GM18907 (cell line): ENCODE data around the gene SPECC1.

ENCODE experiments used
- ATAC-seq: cut with Tn5 transposase; IDR thresholded peaks from one replicate; pipeline ENCODE4 v1.9.1; 2021; ENCODE audit warnings: mild to moderate bottlenecking, moderate library complexity; ENCODE audit not compliant: unreplicated experiment

SPECC1 gene

GRCh38 chr17:20200865-20201458 lies 191.8 kb downstream of the SPECC1 start:
- no peak for ATAC-seq

GRCh38 chr17:20202141-20202621 lies 193.0 kb downstream of the SPECC1 start:
- ATAC-seq: no peak

GRCh38 chr17:20203018-20203417 lies 193.9 kb downstream of the SPECC1 start:
- no peak for ATAC-seq

- peak; percentile 53 for ATAC-seq
Measured at GRCh38 chr17:20203761-20204263, 194.7 kb downstream of the SPECC1 start.

GRCh38 chr17:20205609-20206008 lies 196.4 kb downstream of the SPECC1 start:
- no peak for ATAC-seq

- no peak for ATAC-seq
Measured at GRCh38 chr17:20206068-20206467, 196.9 kb downstream of the SPECC1 start.

GRCh38 chr17:20206591-20206990 lies 197.4 kb downstream of the SPECC1 start:
- ATAC-seq: no peak

GRCh38 chr17:20207262-20207985 lies 198.3 kb downstream of the SPECC1 start:
- ATAC-seq: no peak

GRCh38 chr17:20208717-20209116 lies 199.6 kb downstream of the SPECC1 start:
- ATAC-seq: no peak

GRCh38 chr17:20210180-20210579 lies 201.0 kb downstream of the SPECC1 start:
- no peak for ATAC-seq

GRCh38 chr17:20210614-20211013 lies 201.5 kb downstream of the SPECC1 start:
- ATAC-seq: no peak

- ATAC-seq: no peak
Measured at GRCh38 chr17:20211246-20211645, 202.1 kb downstream of the SPECC1 start.

GRCh38 chr17:20213449-20213848 lies 204.3 kb downstream of the SPECC1 start:
- no peak for ATAC-seq

- no peak for ATAC-seq
Measured at GRCh38 chr17:20214794-20215193, 205.6 kb downstream of the SPECC1 start.

- ATAC-seq: no peak
Measured at GRCh38 chr17:20216154-20216815, 207.1 kb downstream of the SPECC1 start.

- ATAC-seq: no peak
Measured at GRCh38 chr17:20216853-20217252, 207.7 kb downstream of the SPECC1 start.

- no peak for ATAC-seq
Measured at GRCh38 chr17:20217677-20218076, 208.5 kb downstream of the SPECC1 start.

GRCh38 chr17:20218272-20218671 lies 209.1 kb downstream of the SPECC1 start:
- no peak for ATAC-seq

GRCh38 chr17:20223808-20224328 lies 214.7 kb downstream of the SPECC1 start:
- no peak for ATAC-seq

- no peak for ATAC-seq
Measured at GRCh38 chr17:20224379-20224778, 215.2 kb downstream of the SPECC1 start.
